NCI-H1436 (cell line): ENCODE data around the gene PCDHGA1.
"Not testable (repeated sequence)": the region's sequence is repeated elsewhere in the genome, so short reads cannot be mapped to it uniquely, and the experiment has no call there.

Source experiments
- DNase-seq: peaks from one replicate; lab custom pipeline; 2025; lab: John Stamatoyannopoulos, UW

Gene PCDHGA1

GRCh38 chr5:141349917-141350619 lies 19.8 kb downstream of the PCDHGA1 start, which contains the start of gene PCDHGB1:
Gene PCDHGB1, plus strand, starts transcription at chr5:141350099. Its CDS starts 162 bp downstream, at chr5:141350261.
- DNase-seq = peak; percentile 39

- DNase-seq = no peak
Observed at GRCh38 chr5:141351591-141351990, 21.3 kb downstream of the PCDHGA1 start.

- no peak for DNase-seq
Observed at GRCh38 chr5:141354900-141355469, 24.7 kb downstream of the PCDHGA1 start, which contains the start of gene PCDHGA4. Gene PCDHGA4, plus strand, starts transcription at chr5:141355021. Its CDS starts 87 bp downstream, at chr5:141355108.

- DNase-seq = no peak
Observed at GRCh38 chr5:141355641-141356040, 25.3 kb downstream of the PCDHGA1 start.

- DNase-seq = no peak
Observed at GRCh38 chr5:141356133-141356532, 25.8 kb downstream of the PCDHGA1 start.

GRCh38 chr5:141356950-141357349 lies 26.6 kb downstream of the PCDHGA1 start:
- DNase-seq = no peak

GRCh38 chr5:141359790-141360426 lies 29.6 kb downstream of the PCDHGA1 start, which contains the start of gene PCDHGB2:
Gene PCDHGB2, plus strand, starts transcription at chr5:141359994. Its CDS starts 142 bp downstream, at chr5:141360136.
- DNase-seq = no peak

GRCh38 chr5:141360685-141361084 lies 30.4 kb downstream of the PCDHGA1 start:
- no peak for DNase-seq

- DNase-seq = no peak
Observed at GRCh38 chr5:141362719-141363118, 32.4 kb downstream of the PCDHGA1 start.

- no peak for DNase-seq
Observed at GRCh38 chr5:141363952-141364660, 33.8 kb downstream of the PCDHGA1 start, which contains the start of gene PCDHGA5. Gene PCDHGA5, plus strand, starts transcription at chr5:141364162. Its CDS starts 169 bp downstream, at chr5:141364331.

GRCh38 chr5:141366016-141366896 lies 35.9 kb downstream of the PCDHGA1 start:
- DNase-seq = no peak

GRCh38 chr5:141369994-141370848 lies 39.9 kb downstream of the PCDHGA1 start, which contains the start of gene PCDHGB3:
Gene PCDHGB3, plus strand, starts transcription at chr5:141370242. Its CDS starts 153 bp downstream, at chr5:141370395.
- DNase-seq = no peak

GRCh38 chr5:141371572-141372475 lies 41.5 kb downstream of the PCDHGA1 start:
- DNase-seq = no peak

GRCh38 chr5:141373673-141374317 lies 43.5 kb downstream of the PCDHGA1 start, which contains the start of gene PCDHGA6:
Gene PCDHGA6, plus strand, starts transcription at chr5:141373891. Its CDS starts 193 bp downstream, at chr5:141374084.
- DNase-seq = no peak

GRCh38 chr5:141374627-141375026 lies 44.3 kb downstream of the PCDHGA1 start:
- DNase-seq = no peak

GRCh38 chr5:141375444-141376155 lies 45.3 kb downstream of the PCDHGA1 start:
- not testable (repeated sequence) for DNase-seq

- DNase-seq = no peak
Observed at GRCh38 chr5:141382469-141383294, 52.4 kb downstream of the PCDHGA1 start, which contains the start of gene PCDHGA7. Gene PCDHGA7, plus strand, starts transcription at chr5:141382742. Its CDS starts 158 bp downstream, at chr5:141382900.
